ENCODE measurements around the gene DDX5. TPM values are rescaled to one million over a fixed set of nuclear protein-coding genes. Genes with fewer than 3 reads are reported as not detected.
A peak's percentile ranks its signal among the peaks of the same experiment; 100 is the strongest.

Gene DDX5
- total and polyA plus RNA-seq, 2 of the 13 experiments (the other 11 are each of a cell fraction or from before 2014, with no cell fraction given) = 503 to 684 TPM

DNA sequence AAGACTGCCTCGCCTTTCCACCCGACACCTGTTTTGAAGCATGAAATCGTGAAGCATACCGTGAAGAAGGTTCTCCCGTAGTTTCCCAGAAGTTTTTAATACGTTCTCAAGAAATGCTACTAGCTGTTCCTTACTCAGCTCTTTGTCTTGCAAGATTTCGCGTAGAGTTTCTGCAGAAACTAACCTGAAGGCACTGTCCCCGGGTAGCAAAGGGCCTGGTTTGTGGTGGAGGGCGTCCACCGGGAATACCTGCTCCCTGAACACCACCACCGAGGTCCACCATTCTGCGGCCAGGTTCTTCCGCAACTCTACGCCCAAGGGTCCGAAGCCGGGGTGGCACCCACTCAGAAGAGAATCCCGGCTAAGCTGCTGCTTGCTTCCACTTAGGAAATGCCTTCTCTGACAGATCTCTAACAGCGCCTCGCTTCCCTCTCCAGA, 9.7 kb downstream of the DDX5 start (continued):
- TF ChIP-seq ZNF160 (CRISPR knock-in tag; IDR thresholded peaks at IDR 0.05) (no peak), ZNF296 (CRISPR knock-in tag; conservative IDR thresholded peaks at IDR 0.05) (peak; percentile 91; the same call in 1 of the 2 replicates), KAT7 (CRISPR knock-in tag; IDR thresholded peaks at IDR 0.05; ENCODE audit: borderline replicate concordance) (0 out of 2 replicates have a peak, but pooled peaks have one; percentile 47), ZNF557 (CRISPR knock-in tag; IDR thresholded peaks at IDR 0.05) (no peak; the same call in 1 of the 2 replicates), CEBPG (CRISPR knock-in tag; IDR thresholded peaks at IDR 0.05) (no peak), ZNF788 (CRISPR knock-in tag; IDR thresholded peaks at IDR 0.05; ENCODE audit: borderline replicate concordance) (no peak), JUNB (CRISPR knock-in tag; IDR thresholded peaks at IDR 0.05; ENCODE audit: borderline replicate concordance) (no peak), ZMYM2 (CRISPR knock-in tag; IDR thresholded peaks at IDR 0.05) (peak; percentile 61; the same call in 1 of the 2 replicates), NAIF1 (CRISPR knock-in tag; IDR thresholded peaks at IDR 0.05; ENCODE audit: borderline replicate concordance) (0 out of 2 replicates have a peak, but pooled peaks have one; percentile 0), HOXA3 (CRISPR knock-in tag; IDR thresholded peaks at IDR 0.05) (no peak), DBP (CRISPR knock-in tag; IDR thresholded peaks at IDR 0.05; ENCODE audit: not compliant biosample characterization) (peak; percentile 6), ZNF703 (CRISPR knock-in tag; IDR thresholded peaks at IDR 0.05; ENCODE audit: borderline replicate concordance) (no peak), ZNF407 (CRISPR knock-in tag; IDR thresholded peaks at IDR 0.05; ENCODE audit: not compliant biosample characterization) (no peak), ZNF580 (CRISPR knock-in tag; IDR thresholded peaks at IDR 0.05; ENCODE audit: borderline replicate concordance, low read depth) (no peak)
- TF ChIP-seq, protein P1, sequence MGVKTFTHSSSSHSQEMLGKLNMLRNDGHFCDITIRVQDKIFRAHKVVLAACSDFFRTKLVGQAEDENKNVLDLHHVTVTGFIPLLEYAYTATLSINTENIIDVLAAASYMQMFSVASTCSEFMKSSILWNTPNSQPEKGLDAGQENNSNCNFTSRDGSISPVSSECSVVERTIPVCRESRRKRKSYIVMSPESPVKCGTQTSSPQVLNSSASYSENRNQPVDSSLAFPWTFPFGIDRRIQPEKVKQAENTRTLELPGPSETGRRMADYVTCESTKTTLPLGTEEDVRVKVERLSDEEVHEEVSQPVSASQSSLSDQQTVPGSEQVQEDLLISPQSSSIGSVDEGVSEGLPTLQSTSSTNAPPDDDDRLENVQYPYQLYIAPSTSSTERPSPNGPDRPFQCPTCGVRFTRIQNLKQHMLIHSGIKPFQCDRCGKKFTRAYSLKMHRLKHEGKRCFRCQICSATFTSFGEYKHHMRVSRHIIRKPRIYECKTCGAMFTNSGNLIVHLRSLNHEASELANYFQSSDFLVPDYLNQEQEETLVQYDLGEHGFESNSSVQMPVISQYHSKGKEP (CRISPR knock-in tag; IDR thresholded peaks at IDR 0.05) = peak; percentile 61; the same call in 1 of the 2 replicates
- TF ChIP-seq, protein P2, sequence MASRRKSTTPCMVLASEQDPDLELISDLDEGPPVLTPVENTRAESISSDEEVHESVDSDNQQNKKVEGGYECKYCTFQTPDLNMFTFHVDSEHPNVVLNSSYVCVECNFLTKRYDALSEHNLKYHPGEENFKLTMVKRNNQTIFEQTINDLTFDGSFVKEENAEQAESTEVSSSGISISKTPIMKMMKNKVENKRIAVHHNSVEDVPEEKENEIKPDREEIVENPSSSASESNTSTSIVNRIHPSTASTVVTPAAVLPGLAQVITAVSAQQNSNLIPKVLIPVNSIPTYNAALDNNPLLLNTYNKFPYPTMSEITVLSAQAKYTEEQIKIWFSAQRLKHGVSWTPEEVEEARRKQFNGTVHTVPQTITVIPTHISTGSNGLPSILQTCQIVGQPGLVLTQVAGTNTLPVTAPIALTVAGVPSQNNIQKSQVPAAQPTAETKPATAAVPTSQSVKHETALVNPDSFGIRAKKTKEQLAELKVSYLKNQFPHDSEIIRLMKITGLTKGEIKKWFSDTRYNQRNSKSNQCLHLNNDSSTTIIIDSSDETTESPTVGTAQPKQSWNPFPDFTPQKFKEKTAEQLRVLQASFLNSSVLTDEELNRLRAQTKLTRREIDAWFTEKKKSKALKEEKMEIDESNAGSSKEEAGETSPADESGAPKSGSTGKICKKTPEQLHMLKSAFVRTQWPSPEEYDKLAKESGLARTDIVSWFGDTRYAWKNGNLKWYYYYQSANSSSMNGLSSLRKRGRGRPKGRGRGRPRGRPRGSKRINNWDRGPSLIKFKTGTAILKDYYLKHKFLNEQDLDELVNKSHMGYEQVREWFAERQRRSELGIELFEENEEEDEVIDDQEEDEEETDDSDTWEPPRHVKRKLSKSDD (CRISPR knock-in tag; IDR thresholded peaks at IDR 0.05; ENCODE audit: low read depth) = no peak

Data from HepG2 (cell line).